Placental epithelial cell (primary cell): ENCODE results near the gene SOCS2. TPM values are rescaled to one million over a fixed set of nuclear protein-coding genes. Genes with fewer than 3 reads are reported as not detected.

Source experiments
- total RNA-seq: library from RNA; depleted of rRNA; stranded (reverse); fragments of >200 nt; gene quantifications from 2 replicates; pipeline ENCODE4 v1.2.3, GENCODE V29; 2012

SOCS2 gene, protein sequence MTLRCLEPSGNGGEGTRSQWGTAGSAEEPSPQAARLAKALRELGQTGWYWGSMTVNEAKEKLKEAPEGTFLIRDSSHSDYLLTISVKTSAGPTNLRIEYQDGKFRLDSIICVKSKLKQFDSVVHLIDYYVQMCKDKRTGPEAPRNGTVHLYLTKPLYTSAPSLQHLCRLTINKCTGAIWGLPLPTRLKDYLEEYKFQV
- 35.6 and 63.6 TPM in 2 replicates for total RNA-seq

DNA sequence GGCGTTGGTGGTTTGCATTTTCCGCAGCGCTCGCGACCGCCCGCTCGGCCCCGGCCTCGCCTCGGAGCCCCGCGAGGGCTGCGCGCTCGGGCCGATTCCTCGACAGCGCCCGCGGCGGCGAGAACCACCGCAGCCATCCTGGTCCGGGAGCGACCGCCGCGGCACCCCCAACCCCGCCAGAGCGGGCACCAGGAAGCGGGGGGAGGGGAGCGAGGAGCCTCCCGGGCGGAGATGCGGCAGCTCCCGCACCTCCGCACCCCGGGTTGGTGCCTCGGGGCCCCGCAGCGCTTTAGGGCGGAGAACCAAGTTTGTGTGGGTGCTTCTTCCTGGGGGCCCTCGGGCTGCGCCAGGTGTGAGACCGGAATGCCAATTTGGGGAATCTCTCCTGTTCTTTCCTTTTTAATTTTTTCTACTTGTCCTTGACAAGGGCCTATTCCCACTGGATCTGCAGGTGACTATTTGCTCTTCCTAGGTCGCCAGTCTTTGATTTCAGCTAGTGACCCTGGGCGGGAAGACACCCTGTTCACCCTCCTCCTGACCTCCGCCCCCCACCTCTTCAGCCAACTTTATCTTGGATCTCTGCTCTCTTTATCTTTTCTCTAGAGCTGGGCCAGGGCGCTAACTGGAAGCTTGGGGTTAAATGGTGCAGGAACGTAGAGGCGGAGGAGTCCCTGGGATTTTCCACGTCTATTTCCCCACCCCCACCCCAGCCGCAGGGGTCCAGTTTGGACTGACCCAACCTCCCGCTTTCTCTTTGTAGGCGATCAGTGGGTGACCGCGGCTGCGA is at the start of gene SOCS2:
TSS of gene SOCS2 (plus strand) at position 751 of the 787 bp plus-strand sequence. CDS start 223 bp downstream, outside the sequence.

Other genes starting within 250 kb of the SOCS2 start
- 34.2 and 45.9 TPM in 2 replicates for gene NUDT4, start 194.8 kb upstream of the SOCS2 start, total RNA-seq
- gene UBE2N, start 130.7 kb upstream of the SOCS2 start, total RNA-seq: 34.2 and 41.2 TPM in 2 replicates
- gene MRPL42, start 105.2 kb upstream of the SOCS2 start, total RNA-seq: 12.2 and 51.8 TPM in 2 replicates
- gene CRADD, start 104.7 kb downstream of the SOCS2 start, total RNA-seq: 8.9 and 14.9 TPM in 2 replicates